HG03108 (cell line): ENCODE measurements around the gene MCC.

Source experiments
- ATAC-seq: cut with Tn5 transposase; IDR thresholded peaks from one replicate; pipeline ENCODE4 v1.9.1; 2021; ENCODE audit warnings: moderate library complexity; ENCODE audit not compliant: unreplicated experiment

The MCC gene

GRCh38 chr5:113157886-113158285 lies 330.4 kb downstream of the MCC start:
- no peak for ATAC-seq

GRCh38 chr5:113156271-113156877 lies 331.9 kb downstream of the MCC start:
- ATAC-seq = no peak

GRCh38 chr5:113153512-113154097 lies 334.6 kb downstream of the MCC start:
- no peak for ATAC-seq

DNA sequence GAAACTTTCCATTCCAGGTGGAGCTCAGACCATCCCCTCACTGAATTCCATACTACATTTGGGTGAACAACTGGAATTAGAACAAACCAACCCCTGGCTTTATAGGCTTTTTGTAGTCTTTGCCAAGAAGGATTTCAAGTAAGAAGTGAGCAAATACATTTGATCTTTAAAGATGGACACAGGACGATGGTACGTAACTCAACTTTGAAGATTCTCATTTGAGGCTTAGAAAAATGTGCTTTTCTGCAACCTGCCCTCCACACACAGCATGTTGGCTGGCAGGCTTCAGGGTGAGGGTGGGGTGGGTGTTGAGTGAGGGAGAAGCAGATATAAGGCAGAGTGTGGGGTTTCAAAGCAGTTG lies 335.9 kb downstream of the MCC start:
- no peak for ATAC-seq

- ATAC-seq = no peak
Measured at GRCh38 chr5:113151641-113152379, 336.4 kb downstream of the MCC start.

- no peak for ATAC-seq
Measured at GRCh38 chr5:113150821-113151220, 337.4 kb downstream of the MCC start.

GRCh38 chr5:113150221-113150620 lies 338.0 kb downstream of the MCC start:
- ATAC-seq = no peak

GRCh38 chr5:113147537-113147936 lies 340.7 kb downstream of the MCC start:
- ATAC-seq = no peak

GRCh38 chr5:113147101-113147508 lies 341.1 kb downstream of the MCC start:
- no peak for ATAC-seq

DNA sequence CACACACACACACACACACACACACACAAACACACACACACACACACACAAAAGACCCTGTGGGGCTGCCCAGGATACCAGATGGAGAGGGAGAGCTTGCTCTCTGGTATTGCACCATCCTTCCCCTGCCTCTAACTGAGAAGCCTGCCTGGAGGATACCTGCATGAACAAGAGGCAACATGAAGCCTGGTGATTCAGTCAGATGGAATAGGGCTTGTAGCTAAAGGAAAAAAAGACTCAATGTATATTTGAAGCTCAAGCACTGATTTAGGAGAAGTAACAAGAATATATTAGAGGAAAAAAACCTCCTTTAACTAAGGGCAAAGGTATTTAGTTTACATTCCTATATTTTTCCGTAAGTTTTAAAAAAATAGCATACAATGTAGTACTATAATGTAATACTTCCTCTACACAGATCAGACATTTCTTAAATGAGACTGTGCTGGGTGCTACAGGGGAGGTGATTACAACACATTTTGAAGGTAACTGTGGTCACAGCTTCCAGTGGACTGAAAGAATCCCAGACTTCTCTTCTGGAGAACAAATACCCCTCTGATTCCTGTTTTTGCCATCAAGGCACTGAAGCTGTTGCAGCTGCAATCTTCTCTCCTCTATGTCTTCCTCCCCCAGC lies 342.4 kb downstream of the MCC start:
- ATAC-seq = no peak

- no peak for ATAC-seq
Measured at GRCh38 chr5:113142186-113142585, 346.1 kb downstream of the MCC start.

GRCh38 chr5:113140837-113141671 lies 347.2 kb downstream of the MCC start:
- no peak for ATAC-seq

DNA sequence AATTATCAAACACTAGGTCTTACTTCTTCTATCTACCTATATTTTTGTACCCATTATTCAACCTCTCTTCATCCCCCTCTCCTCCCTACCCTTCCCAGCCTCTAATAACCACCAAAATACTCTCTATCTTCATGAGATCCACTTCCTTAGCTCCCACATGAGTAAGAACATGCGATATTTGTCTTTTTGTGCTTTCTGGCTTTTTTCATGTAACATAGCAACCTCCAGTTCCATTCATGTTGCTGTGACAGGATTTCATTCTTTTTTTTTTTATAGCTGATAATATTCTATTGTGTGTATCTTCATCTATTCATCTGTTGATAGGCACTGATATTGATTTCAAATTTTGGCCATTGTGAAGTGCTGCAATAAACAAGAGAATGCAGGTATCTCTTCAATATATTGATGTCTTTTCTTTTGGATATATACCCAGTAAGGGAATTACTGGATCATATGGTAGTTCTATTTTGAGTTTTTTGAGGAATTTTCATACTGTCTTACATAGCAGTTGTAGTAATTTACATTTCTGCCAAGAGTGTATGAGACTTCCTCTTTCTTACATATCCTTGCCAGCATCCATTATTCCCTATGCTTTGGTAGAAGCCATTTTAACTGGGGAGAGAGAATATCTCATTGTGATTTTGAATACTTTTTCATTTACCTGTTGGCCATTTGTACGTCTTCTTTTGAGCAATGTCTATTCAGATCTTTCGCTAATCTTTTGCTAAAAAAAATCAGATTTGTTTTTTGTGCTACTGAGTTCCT lies 354.9 kb downstream of the MCC start:
- ATAC-seq = no peak

- no peak for ATAC-seq
Measured at GRCh38 chr5:113132564-113132963, 355.7 kb downstream of the MCC start.

DNA sequence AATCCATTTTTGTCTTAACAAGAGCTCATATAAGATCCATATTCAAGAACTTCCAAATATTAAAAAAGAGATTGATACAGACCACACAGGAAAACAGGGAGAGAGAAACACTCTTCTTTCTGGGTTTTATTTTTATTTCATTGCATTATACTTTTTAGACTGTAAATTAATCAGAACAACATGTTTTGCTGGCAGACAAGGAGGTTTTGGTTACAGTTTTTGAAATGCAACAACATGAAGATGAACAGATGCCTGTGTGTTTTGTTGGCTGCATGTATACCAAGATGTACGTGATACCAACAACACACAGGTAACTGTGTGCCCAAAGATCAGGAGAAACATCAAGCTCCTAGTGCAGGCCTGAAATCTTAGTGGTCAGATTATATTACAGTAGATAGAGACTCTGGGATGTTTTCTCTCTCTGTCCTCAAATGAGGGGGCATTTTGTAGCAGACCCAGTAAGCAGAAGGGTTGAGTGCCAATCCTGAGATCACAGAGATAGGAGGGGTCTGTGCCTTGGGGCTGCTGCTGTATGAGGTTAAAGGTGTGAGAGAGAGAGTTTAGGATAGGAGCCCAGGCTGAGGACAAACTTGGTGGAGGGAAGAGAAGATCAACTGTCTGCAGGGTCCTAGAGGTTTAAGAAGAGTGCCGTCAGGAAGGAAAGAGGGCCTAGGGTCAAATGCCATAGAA lies 359.5 kb downstream of the MCC start:
- ATAC-seq = no peak

DNA sequence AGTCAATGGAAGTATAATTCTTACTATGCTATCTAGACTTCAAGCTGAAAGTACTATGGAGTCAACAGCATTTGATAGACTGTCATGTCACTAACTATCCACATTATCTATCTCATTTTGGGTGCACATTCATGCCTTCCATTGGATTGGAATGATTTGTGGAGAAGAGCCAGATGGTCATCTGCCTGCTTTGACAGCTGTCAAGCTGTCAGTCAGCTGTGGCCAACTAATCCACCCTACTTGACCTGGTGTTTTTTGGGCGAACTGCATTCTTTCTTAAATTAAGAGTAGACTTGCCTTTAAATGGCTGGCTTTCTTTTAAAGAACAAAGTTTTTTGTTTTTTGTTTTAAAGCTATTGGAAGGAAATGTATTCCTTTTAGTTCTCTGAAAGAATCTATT lies 360.2 kb downstream of the MCC start:
- no peak for ATAC-seq

DNA sequence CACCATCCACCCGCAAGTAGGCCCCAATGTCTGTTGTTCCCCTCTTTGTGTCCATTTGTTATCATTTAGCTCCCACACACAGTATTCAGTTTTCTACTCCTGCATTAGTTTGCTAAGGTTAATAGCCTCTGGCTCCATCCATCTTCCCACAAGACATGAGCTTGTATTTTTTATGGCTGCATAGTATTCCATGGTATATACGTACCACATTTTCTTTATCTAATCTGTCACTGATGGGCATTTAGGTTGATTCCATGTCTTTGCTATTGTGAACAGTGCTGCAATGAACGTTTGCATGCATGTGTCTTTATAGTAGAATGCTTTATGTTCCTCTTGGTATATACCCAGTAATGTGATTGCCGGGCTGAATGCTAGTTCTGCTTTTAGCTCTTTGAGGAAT lies 361.2 kb downstream of the MCC start:
- no peak for ATAC-seq

GRCh38 chr5:113125371-113125770 lies 362.9 kb downstream of the MCC start:
- ATAC-seq = no peak

GRCh38 chr5:113124914-113125313 lies 363.3 kb downstream of the MCC start:
- ATAC-seq = no peak

GRCh38 chr5:113124265-113124664 lies 364.0 kb downstream of the MCC start:
- ATAC-seq = no peak
